HFF-Myc (cell line): ENCODE data around the gene TMEM190.

Experiments
- DNase-seq: peaks from one replicate; pipeline ENCODE4 v3.0.0-alpha.2; 2011; ENCODE audit warnings: low read depth; ENCODE audit errors: extremely low read depth
- H3K4me3 ChIP-seq: replicated peaks from 2 replicates; pipeline ENCODE4 v1.5.1; 2011; ENCODE audit warnings: low read depth, mild to moderate bottlenecking, control low read depth, low read length
- CTCF ChIP-seq: IDR thresholded peaks from 2 replicates; pipeline ENCODE4 v1.5.1; 2012; ENCODE audit warnings: mild to moderate bottlenecking, low read depth, low read length, control low read depth; ENCODE audit errors: missing control alignments

TMEM190 gene

GRCh38 chr19:55360902-55361301 is 15.7 kb upstream of the TMEM190 start:
- no peak for DNase-seq
- no peak overlapping the region for H3K4me3 ChIP-seq
- no peak for TF ChIP-seq CTCF

DNA sequence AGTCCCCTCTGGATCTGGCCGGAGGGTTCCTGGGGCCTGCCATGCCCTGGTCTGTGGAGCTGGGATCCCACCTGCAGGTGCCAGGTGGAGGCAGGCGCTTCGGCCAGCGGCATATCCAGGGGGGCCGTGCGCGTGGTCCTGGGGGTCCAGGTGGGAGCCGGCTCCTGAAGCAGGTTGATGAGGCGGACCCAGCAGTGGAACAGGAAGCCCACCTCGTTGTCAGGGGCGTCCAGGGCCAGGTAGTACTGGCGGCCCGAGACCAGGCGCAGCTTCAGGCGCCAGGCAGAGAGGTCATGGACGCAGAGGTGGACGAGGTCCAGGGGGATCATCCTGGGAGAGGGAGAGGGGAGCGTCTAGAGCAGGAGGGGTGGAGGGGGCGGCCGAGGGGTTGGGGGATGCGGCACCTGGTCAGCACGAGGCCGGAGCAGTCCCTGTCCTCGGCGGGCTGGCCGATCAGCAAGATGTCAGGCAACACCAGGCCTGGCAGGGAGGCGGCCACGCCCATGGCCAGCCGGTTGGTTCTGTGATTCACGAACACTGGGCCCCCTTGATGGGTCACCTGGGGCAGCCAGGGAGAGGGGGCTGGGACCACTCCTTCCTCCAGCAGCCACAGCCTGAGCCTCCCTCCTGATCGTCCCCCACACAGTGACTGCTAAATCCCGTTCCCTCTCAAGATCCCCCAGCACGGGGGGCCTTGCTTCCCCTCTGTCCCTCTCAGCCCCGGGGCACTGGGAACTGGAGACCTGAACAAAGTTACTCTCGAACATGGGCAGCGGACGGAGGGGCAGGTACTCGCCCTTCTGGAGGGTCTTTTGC is 14.2 kb upstream of the TMEM190 start:
- no peak for TF ChIP-seq CTCF
- no peak overlapping the region for H3K4me3 ChIP-seq
- DNase-seq = no peak

- no peak for TF ChIP-seq CTCF
- DNase-seq = no peak
- no peak within 1 kb of the TSS for H3K4me3 ChIP-seq
Observed at GRCh38 chr19:55362990-55363716, 13.5 kb upstream of the TMEM190 start, which contains the start of gene GARIN5B. Gene GARIN5B, minus strand, starts transcription at chr19:55363260. Its CDS starts 194 bp downstream, at chr19:55363066.

- TF ChIP-seq CTCF = no peak
- no peak overlapping the region for H3K4me3 ChIP-seq
- DNase-seq = no peak
Observed at GRCh38 chr19:55365245-55365644, 11.4 kb upstream of the TMEM190 start.

DNA sequence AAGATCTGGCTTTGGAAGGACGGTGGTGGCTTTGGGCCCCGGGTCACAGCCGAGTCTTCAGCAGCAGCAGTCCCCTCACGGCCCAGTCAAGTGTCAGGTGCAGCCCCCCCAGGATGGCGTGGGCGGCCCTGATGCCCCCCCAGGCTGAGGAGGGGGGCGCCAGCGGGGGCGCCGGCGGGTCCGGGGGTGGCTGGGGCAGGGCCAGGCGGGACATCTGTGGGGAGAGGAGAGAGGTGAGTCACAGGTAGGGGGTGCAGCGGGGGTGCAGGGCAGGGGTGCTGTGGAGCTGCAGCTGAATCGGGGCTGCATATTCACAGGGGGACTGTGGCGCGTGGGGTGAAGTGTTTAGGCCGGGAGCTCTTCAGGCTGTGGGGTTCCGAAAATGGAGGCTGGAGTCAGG is 10.7 kb upstream of the TMEM190 start:
- no peak overlapping the region for H3K4me3 ChIP-seq
- no peak for TF ChIP-seq CTCF
- no peak for DNase-seq

DNA sequence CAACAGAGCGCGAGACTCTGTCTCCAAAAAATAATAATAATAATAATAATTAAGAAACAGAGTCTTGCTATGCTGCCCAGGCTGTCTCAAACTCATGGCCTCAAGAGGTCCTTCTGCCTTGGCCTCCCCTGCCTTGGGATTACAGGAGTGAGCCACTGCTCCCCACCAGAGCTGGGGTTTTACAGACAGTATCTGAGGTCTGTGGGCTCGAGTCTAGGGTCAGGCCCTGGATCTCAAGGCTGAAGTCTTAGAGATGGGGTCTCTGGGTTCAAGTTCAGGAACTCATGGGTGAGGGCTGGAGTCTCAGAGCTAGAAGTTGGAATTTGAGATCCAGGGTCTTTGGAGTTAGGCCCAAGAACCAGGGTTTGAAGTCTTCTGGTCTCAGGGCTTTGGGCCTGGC is 9.8 kb upstream of the TMEM190 start:
- TF ChIP-seq CTCF = no peak
- no peak for DNase-seq

More for the DNA sequence above, 9.8 kb upstream of the TMEM190 start:
- no peak overlapping the region for H3K4me3 ChIP-seq
